IMR-90 (cell line): ENCODE measurements around the gene NXN.

ENCODE experiments used
- BHLHE40 ChIP-seq: fragments of 150-350 bp; IDR thresholded peaks from 2 replicates; pipeline ENCODE4 v1.6.1; 2016; ENCODE audit warnings: mild to moderate bottlenecking, low read depth, low read length
- MAFK ChIP-seq: IDR thresholded peaks from 2 replicates; pipeline ENCODE4 v1.6.1; 2012; ENCODE audit warnings: low read depth, low read length, improper control_type of control experiment
- MAZ ChIP-seq: IDR thresholded peaks from 2 replicates; pipeline ENCODE4 v1.6.1; 2012; ENCODE audit warnings: low read depth, mild to moderate bottlenecking, low read length, improper control_type of control experiment, moderate library complexity, borderline replicate concordance
- TF ChIP-seq, protein P1 (sequence below): conservative IDR thresholded peaks from 2 replicates; pipeline ENCODE4 v1.5.1; 2012; ENCODE audit warnings: mild to moderate bottlenecking, low read depth, low read length, improper control_type of control experiment

DNA sequence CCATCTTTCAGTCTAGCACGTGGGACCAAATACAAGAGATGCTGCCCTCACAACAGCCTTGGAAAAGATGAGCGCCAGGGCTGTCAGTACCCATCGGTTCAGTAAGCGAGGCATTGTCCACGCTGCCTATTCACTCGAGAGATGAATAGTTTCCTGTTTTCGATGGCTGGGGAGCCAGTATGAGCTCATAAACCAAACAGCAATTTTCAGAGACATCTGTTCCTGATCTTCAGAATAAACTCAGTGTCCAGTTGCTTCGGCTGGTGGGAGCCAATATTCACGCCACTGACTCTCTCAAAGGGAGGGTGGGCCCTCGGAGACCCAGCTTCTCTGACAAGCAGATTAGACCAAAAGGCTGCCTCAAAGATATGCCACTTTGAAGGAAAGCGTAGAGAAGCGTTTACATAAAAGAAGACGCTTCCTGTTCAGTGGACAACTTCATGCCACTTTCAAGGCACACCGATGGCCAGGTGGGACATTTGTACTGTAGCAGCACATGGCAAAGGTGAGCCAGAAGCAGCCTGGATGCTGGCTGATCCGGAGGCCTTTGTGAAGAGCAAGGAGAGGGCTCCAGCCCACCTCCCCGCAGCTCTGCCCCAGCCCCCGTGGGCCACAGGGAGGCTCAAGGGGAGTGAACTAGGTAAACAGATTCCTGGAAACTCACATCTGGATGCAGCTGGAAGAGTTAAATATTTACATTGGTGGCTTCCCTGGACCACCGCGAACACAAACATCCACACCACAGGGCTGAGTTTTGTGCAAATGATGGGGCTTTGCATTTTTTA lies 23.4 kb upstream of the NXN start:
- no peak for TF ChIP-seq MAFK
- TF ChIP-seq, protein P1, sequence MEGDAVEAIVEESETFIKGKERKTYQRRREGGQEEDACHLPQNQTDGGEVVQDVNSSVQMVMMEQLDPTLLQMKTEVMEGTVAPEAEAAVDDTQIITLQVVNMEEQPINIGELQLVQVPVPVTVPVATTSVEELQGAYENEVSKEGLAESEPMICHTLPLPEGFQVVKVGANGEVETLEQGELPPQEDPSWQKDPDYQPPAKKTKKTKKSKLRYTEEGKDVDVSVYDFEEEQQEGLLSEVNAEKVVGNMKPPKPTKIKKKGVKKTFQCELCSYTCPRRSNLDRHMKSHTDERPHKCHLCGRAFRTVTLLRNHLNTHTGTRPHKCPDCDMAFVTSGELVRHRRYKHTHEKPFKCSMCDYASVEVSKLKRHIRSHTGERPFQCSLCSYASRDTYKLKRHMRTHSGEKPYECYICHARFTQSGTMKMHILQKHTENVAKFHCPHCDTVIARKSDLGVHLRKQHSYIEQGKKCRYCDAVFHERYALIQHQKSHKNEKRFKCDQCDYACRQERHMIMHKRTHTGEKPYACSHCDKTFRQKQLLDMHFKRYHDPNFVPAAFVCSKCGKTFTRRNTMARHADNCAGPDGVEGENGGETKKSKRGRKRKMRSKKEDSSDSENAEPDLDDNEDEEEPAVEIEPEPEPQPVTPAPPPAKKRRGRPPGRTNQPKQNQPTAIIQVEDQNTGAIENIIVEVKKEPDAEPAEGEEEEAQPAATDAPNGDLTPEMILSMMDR = no peak
- no peak; the same call in 1 of the 2 replicates for TF ChIP-seq MAZ
- TF ChIP-seq BHLHE40 = no peak
